ENCODE data around the gene TTC8.

DNA sequence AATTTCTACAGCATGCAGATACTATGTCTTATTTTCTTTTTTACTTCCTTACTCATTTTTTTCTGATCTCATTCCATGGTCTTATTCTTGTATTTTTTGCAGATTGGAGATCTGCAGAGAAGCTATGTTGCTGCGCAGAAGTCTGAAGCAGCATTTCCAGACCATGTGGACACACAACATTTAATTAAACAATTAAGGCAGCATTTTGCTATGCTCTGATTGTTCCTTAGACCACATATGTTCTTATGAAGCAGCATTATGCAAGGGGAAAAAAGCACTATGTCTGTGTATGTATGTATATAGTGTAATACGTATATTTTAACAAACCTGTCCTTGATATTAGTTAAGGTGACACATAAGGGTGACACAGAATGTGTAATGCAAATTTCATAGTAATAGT lies 52.7 kb downstream of the TTC8 start:
- no peak for TF ChIP-seq POLR2AphosphoS5 (IDR thresholded peaks at IDR 0.05)
- TF ChIP-seq POLR2A (IDR thresholded peaks at IDR 0.05), result no peak
- TF ChIP-seq, protein P1, sequence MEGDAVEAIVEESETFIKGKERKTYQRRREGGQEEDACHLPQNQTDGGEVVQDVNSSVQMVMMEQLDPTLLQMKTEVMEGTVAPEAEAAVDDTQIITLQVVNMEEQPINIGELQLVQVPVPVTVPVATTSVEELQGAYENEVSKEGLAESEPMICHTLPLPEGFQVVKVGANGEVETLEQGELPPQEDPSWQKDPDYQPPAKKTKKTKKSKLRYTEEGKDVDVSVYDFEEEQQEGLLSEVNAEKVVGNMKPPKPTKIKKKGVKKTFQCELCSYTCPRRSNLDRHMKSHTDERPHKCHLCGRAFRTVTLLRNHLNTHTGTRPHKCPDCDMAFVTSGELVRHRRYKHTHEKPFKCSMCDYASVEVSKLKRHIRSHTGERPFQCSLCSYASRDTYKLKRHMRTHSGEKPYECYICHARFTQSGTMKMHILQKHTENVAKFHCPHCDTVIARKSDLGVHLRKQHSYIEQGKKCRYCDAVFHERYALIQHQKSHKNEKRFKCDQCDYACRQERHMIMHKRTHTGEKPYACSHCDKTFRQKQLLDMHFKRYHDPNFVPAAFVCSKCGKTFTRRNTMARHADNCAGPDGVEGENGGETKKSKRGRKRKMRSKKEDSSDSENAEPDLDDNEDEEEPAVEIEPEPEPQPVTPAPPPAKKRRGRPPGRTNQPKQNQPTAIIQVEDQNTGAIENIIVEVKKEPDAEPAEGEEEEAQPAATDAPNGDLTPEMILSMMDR (IDR thresholded peaks at IDR 0.05 in 8 of 11, conservative IDR thresholded peaks at IDR 0.05 in 3 of 11), result no peak
